Measurements from ENCODE around the gene SPINT1. TPM values are rescaled to one million over a fixed set of nuclear protein-coding genes. Genes with fewer than 3 reads are reported as not detected.

The SPINT1 gene
- total RNA-seq, 1 donor from 2014 or later = 0.87 TPM

DNA sequence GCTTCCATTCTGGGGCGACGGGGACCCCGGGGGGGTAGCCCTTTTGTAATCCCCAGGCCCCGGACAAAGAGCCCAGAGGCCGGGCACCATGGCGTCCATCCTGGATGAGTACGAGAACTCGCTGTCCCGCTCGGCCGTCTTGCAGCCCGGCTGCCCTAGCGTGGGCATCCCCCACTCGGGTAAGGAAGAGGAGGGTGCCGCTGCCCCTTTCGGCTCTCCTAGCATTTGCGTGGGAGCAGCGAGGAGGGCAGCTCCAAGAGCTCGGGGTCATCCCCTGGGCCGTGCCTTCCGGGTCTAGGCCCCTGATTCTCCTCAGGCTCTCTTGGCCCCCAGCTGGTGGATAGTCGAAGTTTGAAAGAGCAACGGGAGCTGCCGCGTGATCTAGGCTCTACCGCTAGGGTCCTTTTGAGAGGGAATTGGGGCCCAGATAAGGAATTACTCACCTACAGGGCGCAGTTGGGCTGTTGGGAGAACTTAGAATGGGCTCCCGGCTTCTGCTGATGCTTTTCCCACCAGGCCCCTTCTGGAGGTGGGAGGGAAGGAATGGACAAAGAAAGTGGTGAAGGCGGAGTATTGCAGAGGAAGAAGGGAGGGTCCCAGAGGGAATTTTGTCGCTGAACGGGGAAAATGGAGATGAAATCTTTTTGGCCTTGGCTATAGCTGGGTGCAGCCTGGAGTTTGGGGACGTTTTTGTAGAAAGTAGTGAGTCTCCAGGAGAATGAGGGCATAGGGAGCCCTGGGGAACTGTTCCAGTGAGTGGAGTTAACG is 51.0 kb downstream of the SPINT1 start:
- peaks cover 21% of the 10 kb centered on the region for H3K4me1 Mint-ChIP-seq (ENCODE audit: low read depth)
- H3K36me3 Mint-ChIP-seq (ENCODE audit: low read depth) = peaks cover 11% of the 10 kb centered on the region
- peak overlapping the region; percentile 100 for H3K27ac Mint-ChIP-seq (ENCODE audit: unreplicated experiment)
- peak overlapping the region; percentile 98 for H3K4me3 Mint-ChIP-seq (ENCODE audit: unreplicated experiment)
- no peaks in the 10 kb centered on the region for H3K27me3 Mint-ChIP-seq (ENCODE audit: low read depth)
- DNase-seq (ENCODE audit: low spot score) = no peak
- H3K9me3 Mint-ChIP-seq (ENCODE audit: low read depth) = no peaks in the 10 kb centered on the region
- TF ChIP-seq, protein P1, sequence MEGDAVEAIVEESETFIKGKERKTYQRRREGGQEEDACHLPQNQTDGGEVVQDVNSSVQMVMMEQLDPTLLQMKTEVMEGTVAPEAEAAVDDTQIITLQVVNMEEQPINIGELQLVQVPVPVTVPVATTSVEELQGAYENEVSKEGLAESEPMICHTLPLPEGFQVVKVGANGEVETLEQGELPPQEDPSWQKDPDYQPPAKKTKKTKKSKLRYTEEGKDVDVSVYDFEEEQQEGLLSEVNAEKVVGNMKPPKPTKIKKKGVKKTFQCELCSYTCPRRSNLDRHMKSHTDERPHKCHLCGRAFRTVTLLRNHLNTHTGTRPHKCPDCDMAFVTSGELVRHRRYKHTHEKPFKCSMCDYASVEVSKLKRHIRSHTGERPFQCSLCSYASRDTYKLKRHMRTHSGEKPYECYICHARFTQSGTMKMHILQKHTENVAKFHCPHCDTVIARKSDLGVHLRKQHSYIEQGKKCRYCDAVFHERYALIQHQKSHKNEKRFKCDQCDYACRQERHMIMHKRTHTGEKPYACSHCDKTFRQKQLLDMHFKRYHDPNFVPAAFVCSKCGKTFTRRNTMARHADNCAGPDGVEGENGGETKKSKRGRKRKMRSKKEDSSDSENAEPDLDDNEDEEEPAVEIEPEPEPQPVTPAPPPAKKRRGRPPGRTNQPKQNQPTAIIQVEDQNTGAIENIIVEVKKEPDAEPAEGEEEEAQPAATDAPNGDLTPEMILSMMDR (IDR thresholded peaks at IDR 0.05) = peak; percentile 75

DNA sequence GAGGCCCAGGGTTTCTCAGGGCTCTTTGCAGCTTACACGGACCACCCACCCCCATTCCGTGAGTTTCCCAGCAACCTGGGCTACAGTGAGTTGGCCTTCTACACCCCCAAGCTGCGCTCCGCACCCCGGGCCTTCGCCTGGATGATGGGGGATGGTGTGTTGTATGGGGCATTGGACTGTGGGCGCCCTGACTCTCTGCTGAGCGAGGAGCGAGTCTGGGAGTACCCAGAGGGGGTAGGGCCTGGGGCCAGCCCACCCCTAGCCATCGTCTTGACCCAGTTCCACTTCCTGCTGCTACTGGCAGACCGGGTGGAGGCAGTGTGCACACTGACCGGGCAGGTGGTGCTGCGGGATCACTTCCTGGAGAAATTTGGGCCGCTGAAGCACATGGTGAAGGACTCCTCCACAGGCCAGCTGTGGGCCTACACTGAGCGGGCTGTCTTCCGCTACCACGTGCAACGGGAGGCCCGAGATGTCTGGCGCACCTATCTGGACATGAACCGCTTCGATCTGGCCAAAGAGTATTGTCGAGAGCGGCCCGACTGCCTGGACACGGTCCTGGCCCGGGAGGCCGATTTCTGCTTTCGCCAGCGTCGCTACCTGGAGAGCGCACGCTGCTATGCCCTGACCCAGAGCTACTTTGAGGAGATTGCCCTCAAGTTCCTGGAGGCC is 55.8 kb downstream of the SPINT1 start:
- Mint-ChIP-seq H3K36me3 (ENCODE audit: low read depth) (peaks cover 23% of the 10 kb centered on the region), H3K4me1 (ENCODE audit: low read depth) (peaks cover 28% of the 10 kb centered on the region), H3K27me3 (ENCODE audit: low read depth) (no peaks in the 10 kb centered on the region), H3K4me3 (ENCODE audit: unreplicated experiment) (no peak overlapping the region), H3K9me3 (ENCODE audit: low read depth) (no peaks in the 10 kb centered on the region), H3K27ac (ENCODE audit: unreplicated experiment) (no peak overlapping the region)
- DNase-seq (ENCODE audit: low spot score) = no peak
- TF ChIP-seq, protein P1 (IDR thresholded peaks at IDR 0.05) = no peak

DNA sequence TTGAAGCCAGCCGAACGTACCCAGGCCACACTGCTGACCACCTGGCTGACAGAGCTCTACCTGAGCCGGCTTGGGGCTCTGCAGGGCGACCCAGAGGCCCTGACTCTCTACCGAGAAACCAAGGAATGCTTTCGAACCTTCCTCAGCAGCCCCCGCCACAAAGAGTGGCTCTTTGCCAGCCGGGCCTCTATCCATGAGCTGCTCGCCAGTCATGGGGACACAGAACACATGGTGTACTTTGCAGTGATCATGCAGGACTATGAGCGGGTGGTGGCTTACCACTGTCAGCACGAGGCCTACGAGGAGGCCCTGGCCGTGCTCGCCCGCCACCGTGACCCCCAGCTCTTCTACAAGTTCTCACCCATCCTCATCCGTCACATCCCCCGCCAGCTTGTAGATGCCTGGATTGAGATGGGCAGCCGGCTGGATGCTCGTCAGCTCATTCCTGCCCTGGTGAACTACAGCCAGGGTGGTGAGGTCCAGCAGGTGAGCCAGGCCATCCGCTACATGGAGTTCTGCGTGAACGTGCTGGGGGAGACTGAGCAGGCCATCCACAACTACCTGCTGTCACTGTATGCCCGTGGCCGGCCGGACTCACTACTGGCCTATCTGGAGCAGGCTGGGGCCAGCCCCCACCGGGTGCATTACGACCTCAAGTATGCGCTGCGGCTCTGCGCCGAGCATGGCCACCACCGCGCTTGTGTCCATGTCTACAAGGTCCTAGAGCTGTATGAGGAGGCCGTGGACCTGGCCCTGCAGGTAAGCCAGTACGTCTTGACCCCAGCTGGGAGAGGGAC is 56.6 kb downstream of the SPINT1 start:
- no peak overlapping the region for H3K27ac Mint-ChIP-seq (ENCODE audit: unreplicated experiment)
- H3K36me3 Mint-ChIP-seq (ENCODE audit: low read depth) = peaks cover 25% of the 10 kb centered on the region
- H3K4me1 Mint-ChIP-seq (ENCODE audit: low read depth) = peaks cover 23% of the 10 kb centered on the region
- no peaks in the 10 kb centered on the region for H3K9me3 Mint-ChIP-seq (ENCODE audit: low read depth)
- no peak for DNase-seq (ENCODE audit: low spot score)
- H3K27me3 Mint-ChIP-seq (ENCODE audit: low read depth) = no peaks in the 10 kb centered on the region
- H3K4me3 Mint-ChIP-seq (ENCODE audit: unreplicated experiment) = no peak overlapping the region
- TF ChIP-seq, protein P1 (IDR thresholded peaks at IDR 0.05) = no peak

DNA sequence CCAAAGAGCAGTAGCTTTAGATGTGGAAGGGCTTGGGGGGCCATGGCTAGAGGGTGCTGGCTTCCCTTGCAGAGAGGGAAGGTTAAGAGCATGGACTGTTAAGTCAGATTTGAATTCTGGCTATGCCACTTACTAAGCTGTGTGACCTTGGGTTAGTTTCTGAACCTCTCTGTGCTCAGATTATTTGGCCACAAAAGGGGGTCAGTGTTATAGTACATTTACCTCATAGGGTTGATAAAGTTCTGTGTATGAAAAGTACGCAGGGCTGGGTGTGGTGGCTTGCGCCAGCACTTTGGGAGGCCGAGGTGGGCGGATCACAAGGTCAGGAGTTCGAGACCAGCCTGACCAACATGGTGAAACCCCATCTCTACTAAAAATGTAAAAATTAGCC is 57.2 kb downstream of the SPINT1 start:
- Mint-ChIP-seq H3K4me3 (ENCODE audit: unreplicated experiment) (no peak overlapping the region), H3K4me1 (ENCODE audit: low read depth) (peaks cover 23% of the 10 kb centered on the region), H3K9me3 (ENCODE audit: low read depth) (no peaks in the 10 kb centered on the region), H3K27me3 (ENCODE audit: low read depth) (no peaks in the 10 kb centered on the region), H3K27ac (ENCODE audit: unreplicated experiment) (no peak overlapping the region), H3K36me3 (ENCODE audit: low read depth) (peaks cover 25% of the 10 kb centered on the region)
- no peak for DNase-seq (ENCODE audit: low spot score)
- TF ChIP-seq, protein P1 (IDR thresholded peaks at IDR 0.05) = no peak
